IPS-NIHi7 (cell line): Measurements from ENCODE around the gene VDR.
"Not testable (repeated sequence)": the region's sequence is repeated elsewhere in the genome, so short reads cannot be mapped to it uniquely, and the experiment has no call there.

Experiments
- DNase-seq: peaks from one replicate; pipeline ENCODE4 v3.0.0; 2012; ENCODE audit warnings: mixed read lengths; ENCODE audit errors: extremely low spot score

Gene VDR

GRCh38 chr12:47849261-47849660, 55.5 kb downstream of the VDR start:
- DNase-seq, result no peak

- no peak for DNase-seq
Observed at GRCh38 chr12:47848853-47849252, 55.9 kb downstream of the VDR start.

- DNase-seq, result no peak
Observed at GRCh38 chr12:47846294-47846996, 58.3 kb downstream of the VDR start.

GRCh38 chr12:47845081-47845480, 59.7 kb downstream of the VDR start:
- no peak for DNase-seq

- DNase-seq, result no peak
Observed at GRCh38 chr12:47844264-47845019, 60.4 kb downstream of the VDR start.

- peak; percentile 52 for DNase-seq
Observed at GRCh38 chr12:47843226-47843980, 61.4 kb downstream of the VDR start.

- DNase-seq, result not testable (repeated sequence)
Observed at GRCh38 chr12:47842543-47842942, 62.3 kb downstream of the VDR start.

- no peak for DNase-seq
Observed at GRCh38 chr12:47841910-47842309, 62.9 kb downstream of the VDR start.

GRCh38 chr12:47841501-47841900, 63.3 kb downstream of the VDR start:
- DNase-seq, result no peak

GRCh38 chr12:47840571-47840970, 64.2 kb downstream of the VDR start:
- DNase-seq, result no peak

GRCh38 chr12:47839214-47839876, 65.4 kb downstream of the VDR start:
- no peak for DNase-seq

GRCh38 chr12:47838286-47838931, 66.4 kb downstream of the VDR start:
- DNase-seq, result peak; percentile 67

- peak; percentile 81 for DNase-seq
Observed at GRCh38 chr12:47837190-47838171, 67.3 kb downstream of the VDR start.

GRCh38 chr12:47835831-47836155, 69.0 kb downstream of the VDR start:
- DNase-seq, result no peak

GRCh38 chr12:47835006-47835830, 69.6 kb downstream of the VDR start:
- no peak for DNase-seq

GRCh38 chr12:47834199-47834903, 70.4 kb downstream of the VDR start:
- DNase-seq, result no peak

GRCh38 chr12:47833591-47834012, 71.2 kb downstream of the VDR start:
- no peak for DNase-seq

- no peak for DNase-seq
Observed at GRCh38 chr12:47832263-47832933, 72.4 kb downstream of the VDR start.
